Raji (cell line): ENCODE measurements around the gene ZNF679.
"Not testable (repeated sequence)": the region's sequence is repeated elsewhere in the genome, so short reads cannot be mapped to it uniquely, and the experiment has no call there.

Experiments
- POLR2A ChIP-seq: IDR thresholded peaks from 2 replicates; pipeline ENCODE4 v1.6.1; 2011; ENCODE audit warnings: low read depth, low read length, control low read depth; ENCODE audit not compliant: insufficient read depth

Gene ZNF679

DNA sequence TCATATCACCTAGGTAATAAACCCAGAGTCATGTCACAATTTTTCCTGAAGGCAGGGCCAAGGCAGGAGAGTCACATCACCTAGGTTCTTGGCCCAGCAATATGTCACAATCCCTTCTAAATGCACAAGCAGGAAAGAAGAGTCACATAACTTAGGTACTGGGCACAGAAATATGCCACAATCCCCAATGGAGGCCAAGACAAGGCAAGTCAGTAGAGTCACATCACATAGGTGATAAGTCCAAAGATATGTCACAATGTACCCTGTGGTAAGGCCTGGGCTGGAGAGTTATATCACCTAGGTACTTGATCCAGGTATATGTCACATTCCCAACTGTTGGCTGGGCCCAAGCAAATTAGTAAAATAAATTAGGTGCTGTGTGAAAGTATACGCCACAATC lies at the start of gene ZNF679:
TSS of gene ZNF679 (plus strand) at position 301 of the 400 bp plus-strand sequence. CDS start 20,644 bp downstream, outside the sequence.
- not testable (repeated sequence) for TF ChIP-seq POLR2A

DNA sequence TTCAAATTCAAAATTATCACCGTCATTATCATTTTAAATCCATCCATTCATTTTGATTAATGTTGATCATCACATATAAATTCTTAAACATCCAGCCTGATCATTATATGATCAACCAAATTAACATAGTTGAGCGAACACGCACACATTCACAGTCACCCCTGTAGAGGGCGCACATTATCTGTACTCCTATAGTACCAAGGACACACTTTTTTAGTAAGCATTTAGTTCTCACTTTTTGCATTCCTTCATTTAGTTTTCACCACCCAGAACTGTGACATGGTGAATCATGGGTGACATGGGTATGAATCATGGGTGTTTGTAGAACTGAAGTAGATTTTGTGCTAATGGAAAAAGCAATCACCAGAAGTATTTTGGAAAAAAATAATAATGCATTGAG lies 47.3 kb upstream of the ZNF679 start:
- no peak for TF ChIP-seq POLR2A

DNA sequence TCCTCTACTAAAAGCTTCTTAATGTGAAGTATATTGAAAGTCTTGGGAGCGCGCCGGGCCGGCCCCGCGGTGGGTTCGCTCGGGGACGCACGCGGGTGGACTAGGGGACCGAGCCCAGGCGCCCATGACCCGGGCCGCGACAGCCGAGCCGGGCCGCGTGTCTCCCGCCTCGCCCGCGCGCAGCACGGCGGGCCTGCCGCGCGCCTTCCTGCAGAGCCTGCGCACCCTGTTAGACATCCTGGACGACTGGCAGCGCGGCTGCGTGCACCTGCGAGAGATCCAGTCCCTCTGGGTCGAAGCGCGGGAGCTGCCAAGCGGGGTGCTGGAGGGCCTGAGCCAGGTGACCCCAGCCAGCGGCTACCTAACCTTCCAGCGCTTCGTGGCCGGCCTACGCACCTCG lies 46.7 kb upstream of the ZNF679 start:
- TF ChIP-seq POLR2A: no peak

DNA sequence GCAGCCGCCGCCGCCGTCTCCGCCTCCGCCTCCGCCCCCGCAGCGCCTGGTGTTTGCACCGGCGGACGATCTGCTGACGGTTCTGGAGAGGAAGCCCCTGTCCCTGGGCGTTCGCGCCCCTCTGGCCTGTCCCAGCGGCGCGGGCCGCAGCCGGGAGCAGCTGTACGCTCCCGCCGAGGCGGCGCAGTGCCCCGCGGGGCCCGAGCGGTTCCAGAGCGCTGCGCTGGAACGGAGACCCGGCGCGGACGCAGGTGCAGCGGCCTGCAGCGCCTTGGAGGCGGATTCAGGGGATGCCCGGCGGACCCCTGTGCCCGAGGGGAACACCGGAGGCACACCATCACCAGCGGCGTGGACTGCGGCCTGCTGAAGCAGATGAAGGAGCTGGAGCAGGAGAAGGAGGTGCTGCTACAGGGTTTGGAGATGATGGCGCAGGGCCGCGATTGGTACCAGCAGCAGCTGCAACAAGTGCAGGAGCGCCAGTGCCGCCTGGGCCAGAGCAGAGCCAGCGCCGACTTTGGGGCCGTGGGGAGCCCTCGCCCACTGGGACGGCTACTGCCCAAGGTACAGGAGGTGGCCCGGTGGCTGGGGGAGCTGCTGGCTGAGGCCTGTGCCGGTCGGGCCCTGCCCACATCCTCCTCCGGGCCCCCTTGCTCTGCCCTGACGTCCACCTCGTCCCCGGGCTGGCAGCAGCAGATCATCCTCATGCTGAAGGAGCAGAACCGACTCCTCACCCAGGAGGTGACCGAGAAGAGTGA lies 46.1 kb upstream of the ZNF679 start:
- TF ChIP-seq POLR2A: no peak

DNA sequence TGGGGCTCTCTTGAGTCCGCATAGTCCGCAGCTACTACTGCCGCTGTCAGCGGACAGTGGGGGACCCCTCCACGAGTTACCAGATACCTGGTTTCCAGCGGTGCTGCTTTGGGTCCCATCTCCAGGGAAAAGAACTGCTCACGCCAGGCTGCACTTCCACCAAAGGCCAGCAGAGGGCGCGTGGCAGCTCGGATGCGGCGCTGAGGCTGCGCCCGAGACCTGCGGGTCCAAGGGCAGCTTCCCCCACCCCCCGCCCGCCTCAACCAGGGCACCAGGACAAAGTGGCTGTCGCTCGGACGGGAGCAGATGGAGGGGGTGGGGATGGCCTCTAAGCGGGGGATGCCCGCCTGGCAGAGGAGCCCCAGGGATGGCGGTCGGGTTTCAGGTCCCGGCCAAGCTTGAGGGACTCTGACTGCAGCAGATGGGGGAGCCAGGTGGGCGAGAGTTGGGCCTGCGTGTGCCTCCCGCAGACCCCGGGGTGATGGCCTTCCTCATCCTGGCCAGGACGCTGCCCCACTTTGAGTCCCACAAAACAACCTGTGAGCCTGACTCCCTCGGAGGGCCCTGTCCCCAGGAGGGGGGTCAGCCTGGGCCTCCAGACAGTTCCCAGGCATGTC lies 45.0 kb upstream of the ZNF679 start:
- TF ChIP-seq POLR2A: no peak

DNA sequence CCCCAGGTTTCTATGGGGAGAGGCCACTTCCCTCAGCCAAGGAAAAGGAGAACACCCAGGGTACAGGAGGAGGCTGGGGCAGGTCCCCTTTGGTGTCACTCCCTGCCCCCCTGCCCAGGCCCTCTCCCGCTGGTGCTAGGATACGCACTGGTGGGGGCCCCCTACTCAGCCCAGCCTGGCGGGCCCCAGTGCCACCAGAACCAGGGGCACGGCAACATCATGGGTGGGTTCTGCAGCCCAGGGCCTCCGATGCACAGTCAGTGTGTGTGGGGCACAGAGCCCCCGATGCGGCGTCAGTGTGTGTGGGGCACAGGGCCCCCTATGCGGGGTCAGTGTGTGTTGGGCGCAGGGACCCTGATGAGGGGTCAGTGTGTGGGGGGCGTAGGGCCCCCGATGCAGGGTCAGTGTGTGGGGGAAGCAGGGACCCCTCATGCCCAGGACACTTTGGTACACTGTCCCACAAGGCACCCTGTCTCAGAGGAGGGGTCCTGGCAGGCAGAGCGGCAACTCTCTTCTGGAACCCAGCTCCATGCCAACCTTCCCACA lies 44.4 kb upstream of the ZNF679 start:
- no peak for TF ChIP-seq POLR2A

DNA sequence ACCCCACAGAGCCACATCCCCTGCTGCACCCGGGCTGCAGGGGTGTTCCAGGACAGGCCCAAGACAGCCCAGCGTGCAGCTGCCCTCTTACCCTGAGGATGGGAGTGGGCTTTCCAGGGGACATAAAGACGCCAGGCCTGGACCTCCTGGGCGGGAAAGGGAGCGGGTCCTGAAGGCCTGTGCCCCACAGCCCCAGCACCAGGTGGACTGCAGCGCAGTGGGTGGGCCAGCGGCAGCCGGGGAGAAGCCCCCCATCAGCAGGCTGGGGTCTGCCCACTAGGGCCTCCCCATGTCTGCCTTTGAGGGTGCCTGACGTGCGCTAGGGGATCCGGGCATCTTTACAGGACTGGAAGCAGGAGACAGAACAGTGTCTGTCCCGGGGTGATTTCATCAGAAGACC lies 43.9 kb upstream of the ZNF679 start:
- no peak for TF ChIP-seq POLR2A

DNA sequence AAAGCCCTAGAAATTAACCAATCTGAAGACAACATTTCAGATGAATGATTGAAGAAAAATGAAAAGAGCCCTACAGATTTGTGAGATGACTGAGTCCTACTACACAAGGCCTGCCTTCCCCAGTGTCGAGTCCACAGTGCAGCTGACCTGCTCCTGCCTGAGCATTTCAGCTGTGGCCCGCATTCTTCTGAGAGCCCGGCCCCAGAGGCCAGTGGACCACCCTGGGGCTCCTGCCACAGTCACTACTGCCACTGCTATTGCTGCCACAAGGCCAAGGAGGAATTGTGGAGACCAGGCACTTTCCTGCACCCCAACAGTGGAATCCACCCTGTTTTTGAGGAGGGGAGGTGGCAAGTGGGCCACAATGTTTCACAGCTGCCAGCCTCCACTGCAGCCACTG lies 40.9 kb upstream of the ZNF679 start:
- TF ChIP-seq POLR2A: no peak

DNA sequence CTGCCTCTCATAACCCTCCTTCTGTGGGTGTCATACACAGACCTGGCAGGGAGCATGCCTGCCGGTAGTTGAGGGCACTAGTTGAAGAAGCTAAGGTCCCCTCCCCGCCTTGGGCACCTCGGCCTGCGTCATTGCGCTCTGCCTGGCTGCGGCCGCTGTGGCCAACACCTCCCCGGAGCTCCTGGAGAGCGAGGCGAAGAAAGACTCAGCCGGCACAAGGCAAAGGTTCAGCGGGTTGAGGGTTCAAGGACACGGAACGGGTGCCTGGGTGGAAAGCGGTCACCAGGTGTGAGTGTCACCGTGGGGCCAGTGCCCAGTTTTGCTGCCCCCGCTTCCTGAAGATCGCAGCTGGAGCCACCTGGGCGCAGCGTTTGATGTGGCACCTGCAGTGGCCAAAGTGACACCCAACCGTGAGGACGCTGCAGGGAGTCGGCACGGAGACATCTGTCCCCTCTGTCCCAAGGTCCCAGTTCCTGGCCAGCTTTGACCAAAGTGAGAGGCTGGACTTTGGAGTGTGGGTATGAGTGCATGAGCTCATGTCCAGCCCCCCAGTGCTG lies 36.0 kb upstream of the ZNF679 start:
- no peak for TF ChIP-seq POLR2A

DNA sequence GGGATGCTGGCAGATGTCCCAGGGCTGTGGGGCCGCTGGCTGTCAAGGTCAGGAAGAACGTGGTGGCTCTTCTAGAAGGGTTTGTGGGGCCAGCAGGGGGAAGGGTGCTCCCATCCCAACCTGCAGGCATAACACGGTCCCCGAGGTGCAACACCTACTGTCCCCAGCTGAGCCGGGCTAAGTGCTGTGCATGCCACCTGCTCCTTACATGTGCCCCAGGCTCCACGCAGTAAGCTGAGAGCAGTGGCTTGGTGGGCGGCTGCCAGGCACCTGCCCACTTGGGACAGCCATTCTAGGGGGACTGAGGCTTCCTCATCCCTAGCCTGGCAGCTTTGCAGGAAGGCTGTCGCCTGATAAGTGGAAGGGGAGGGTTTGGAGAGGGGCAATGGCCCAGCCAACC lies 35.5 kb upstream of the ZNF679 start:
- TF ChIP-seq POLR2A: no peak

DNA sequence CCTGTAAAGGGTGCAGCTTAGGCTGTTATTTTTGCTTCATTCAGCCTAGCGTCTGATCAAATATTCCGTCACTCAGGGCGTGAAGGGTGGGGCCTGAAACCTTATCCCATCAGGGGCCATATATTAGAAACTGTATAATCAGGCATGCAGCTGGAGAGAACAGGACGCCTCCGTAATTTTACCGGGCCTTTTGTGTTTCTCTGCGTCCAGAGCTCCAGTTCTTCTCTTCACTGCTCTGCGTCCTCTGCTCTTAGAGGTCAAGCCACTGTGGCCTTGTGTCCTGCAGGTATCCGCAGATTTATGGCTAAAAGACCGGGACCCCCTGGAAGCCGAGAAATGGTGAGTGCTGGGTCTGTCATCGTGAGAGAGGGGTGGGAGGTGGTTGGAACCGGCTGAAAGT lies 21.4 kb upstream of the ZNF679 start, which contains the start of gene ZNF735:
TSS of gene ZNF735 (plus strand) at position 301 of the 400 bp plus-strand sequence. CDS start at position 301, 0 bp downstream.
- TF ChIP-seq POLR2A: no peak

DNA sequence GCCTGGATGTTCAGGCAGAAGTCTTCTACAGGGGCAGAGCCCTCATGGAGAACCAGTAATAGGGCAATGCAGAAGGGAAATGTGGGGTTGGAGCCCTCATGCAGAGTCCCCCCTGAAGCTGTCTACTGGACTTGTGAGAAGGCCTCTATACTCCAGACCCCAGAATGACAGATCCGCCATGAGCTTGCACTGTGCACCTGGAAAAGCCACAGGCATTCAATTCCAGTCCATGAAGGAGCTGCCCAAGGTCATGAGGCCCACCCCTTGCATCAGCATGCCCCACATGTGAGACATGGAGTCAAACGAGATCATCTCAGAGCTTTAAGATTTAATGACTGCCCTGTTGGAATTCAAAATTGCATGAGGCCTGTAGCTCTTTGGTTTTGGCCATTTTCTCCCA lies 4.9 kb upstream of the ZNF679 start:
- no peak for TF ChIP-seq POLR2A

DNA sequence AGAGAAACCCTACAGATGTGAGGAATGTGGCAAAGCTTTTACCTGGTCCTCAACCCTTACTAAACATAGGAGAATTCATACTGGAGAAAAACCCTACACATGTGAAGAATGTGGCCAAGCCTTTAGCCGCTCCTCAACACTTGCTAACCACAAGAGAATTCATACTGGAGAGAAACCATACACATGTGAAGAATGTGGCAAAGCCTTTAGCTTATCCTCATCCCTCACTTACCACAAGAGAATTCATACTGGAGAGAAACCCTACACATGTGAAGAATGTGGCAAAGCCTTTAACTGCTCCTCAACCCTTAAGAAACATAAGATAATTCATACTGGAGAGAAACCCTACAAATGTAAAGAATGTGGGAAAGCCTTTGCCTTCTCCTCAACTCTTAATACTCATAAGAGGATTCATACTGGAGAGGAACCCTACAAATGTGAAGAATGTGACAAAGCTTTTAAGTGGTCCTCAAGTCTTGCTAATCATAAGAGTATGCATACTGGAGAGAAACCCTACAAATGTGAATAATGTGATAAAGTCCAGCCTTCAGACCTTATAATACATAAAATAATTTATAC lies 38.2 kb downstream of the ZNF679 start:
- no peak for TF ChIP-seq POLR2A

DNA sequence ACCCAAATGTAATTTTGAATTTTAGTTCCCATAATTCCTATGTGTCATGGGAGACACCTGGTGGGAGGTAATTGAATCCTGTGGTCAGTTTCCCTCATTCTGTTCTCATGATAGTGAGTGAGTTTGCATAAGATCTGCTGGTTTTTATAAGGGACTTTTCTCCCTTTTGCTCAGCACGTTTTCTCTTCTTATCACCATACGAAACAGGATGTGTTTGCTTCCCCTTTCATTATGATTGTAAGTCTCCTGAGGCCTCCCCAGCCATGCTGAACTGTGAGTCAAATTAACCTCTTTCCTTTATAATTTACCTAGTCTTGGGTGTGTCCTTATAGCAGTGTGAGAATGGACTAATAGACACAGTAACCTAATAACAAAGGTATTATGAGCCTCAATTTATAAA lies 49.4 kb downstream of the ZNF679 start:
- TF ChIP-seq POLR2A: no peak

DNA sequence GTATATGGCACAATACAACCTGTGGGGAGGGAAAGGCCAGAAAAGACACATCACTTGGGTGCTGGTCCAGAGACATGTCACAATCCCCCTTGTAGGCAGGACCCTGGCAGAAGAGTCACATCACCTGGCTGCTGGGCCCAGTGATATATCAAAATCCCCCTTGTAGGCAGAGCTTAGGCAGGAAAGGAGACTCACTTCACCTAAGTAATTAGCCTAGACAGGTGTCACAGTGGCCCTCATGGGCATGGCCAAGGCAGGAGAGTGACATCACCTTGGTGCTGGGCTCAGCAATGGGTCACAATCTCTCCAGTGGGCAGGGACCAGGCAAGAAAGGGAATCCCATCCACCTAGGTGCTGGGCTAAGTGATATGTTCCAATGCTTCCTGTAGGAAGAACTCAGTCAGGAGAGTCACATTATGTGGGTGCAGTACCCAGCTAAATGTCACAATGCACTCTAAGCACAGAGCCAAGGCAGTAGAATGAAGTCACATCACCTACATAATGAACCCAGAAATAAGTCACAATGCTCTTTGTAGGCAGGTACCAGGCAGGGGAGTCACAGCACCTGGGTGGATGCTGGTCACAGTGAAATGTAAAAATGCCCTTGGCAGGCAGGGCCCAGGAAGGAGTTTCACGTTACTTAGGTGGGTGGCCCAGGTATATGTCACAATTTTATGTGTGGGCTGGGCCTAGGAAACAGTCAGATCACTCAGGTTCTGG lies 66.6 kb downstream of the ZNF679 start:
- no peak for TF ChIP-seq POLR2A
